Bronchial epithelial cell (primary cell): ENCODE data around the gene SP2. TPM values are rescaled to one million over a fixed set of nuclear protein-coding genes. Genes with fewer than 3 reads are reported as not detected.
A peak's percentile ranks its signal among the peaks of the same experiment; 100 is the strongest.

ENCODE experiments used
- DNase-seq: peaks from one replicate; pipeline ENCODE4 v3.0.0-alpha.2; 2010; ENCODE audit warnings: low read depth
- FAIRE-seq: peaks from 2 replicates; lab custom pipeline; 2011; peaks lifted over from hg19 to GRCh38; lab: Jason Lieb, UNC
- H3K27me3 ChIP-seq: 2 replicates; pipeline ENCODE4 v1.5.1; 2011; ENCODE audit warnings: low read length; ENCODE audit not compliant: control insufficient read depth, insufficient read depth
- H3K36me3 ChIP-seq: 2 replicates; pipeline ENCODE4 v1.5.1; 2011; ENCODE audit warnings: low read length; ENCODE audit not compliant: control insufficient read depth, insufficient read depth
- H3K4me3 ChIP-seq: 2 replicates; pipeline ENCODE4 v1.5.1; 2011; ENCODE audit warnings: mild to moderate bottlenecking, low read depth, low read length, control low read depth
- total RNA-seq: library from RNA; depleted of rRNA; stranded (reverse); fragments of >200 nt; gene quantifications from 2 replicates; pipeline ENCODE4 v1.2.1, GENCODE V29; 2014
- TF ChIP-seq, protein P1 (sequence below): IDR thresholded peaks from 2 replicates; pipeline ENCODE4 v1.5.1; 2011; ENCODE audit warnings: mild to moderate bottlenecking, moderate library complexity, low read length, control low read depth, inconsistent platforms; ENCODE audit not compliant: insufficient read depth, severe bottlenecking

The SP2 gene
- total RNA-seq, 1 donor from 2014 or later = 1.1 TPM

DNA sequence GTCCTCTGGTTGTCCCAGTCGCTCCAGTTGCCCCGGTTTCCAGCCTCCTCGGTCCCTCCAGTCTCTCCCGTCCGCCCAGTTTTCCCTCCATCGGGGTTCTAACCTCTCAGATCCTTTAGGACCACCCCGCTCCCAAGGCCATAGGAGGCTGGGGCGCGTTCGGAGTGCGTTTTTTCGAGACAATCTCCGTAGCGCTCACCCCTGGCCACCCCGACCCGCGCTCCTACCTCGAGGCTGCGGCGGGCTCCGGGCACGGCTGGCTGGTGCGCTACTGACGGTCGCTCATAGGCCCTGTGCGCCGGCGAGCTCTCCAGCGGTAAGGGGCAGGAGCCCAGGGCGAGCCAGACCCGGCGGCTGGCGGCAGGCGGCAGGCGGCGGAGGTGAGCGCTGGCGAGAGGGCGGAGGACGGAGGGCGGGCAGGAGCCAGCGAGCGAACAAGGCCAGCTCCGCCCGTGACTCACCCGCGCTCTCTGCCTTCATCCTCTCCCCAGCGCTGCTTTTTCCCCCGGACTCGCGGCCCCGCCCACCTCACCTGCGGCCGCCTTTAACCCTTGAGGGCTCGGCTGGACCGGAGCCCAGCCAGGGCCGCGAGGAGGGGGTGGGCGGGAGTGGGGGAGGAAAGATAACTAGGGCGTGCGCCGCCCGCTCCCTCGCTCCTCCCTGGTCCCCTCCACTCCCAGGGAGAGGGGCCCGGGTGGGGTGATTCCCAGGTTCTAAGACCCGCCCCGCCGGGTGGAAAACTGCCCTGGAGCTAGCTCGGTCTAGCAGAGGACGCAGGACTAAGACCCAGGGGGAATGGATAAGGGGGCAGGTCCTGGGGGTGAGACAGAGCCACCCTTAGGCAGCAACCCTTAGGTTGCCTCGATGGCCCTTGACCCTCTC lies 45.1 kb upstream of the SP2 start, which contains the start of gene SP6:
Gene SP6 (minus strand): TSS at position 472 of the 882 bp plus-strand sequence. CDS start 2,734 bp downstream, outside the sequence.
- DNase-seq (peak; percentile 78), FAIRE-seq (no peak)
- Histone ChIP-seq H3K27me3 (peaks cover 23% of the 10 kb centered on the region), H3K4me3 (peak within 1 kb of the TSS; percentile 60), H3K36me3 (no peaks in the 10 kb centered on the region)
- TF ChIP-seq, protein P1, sequence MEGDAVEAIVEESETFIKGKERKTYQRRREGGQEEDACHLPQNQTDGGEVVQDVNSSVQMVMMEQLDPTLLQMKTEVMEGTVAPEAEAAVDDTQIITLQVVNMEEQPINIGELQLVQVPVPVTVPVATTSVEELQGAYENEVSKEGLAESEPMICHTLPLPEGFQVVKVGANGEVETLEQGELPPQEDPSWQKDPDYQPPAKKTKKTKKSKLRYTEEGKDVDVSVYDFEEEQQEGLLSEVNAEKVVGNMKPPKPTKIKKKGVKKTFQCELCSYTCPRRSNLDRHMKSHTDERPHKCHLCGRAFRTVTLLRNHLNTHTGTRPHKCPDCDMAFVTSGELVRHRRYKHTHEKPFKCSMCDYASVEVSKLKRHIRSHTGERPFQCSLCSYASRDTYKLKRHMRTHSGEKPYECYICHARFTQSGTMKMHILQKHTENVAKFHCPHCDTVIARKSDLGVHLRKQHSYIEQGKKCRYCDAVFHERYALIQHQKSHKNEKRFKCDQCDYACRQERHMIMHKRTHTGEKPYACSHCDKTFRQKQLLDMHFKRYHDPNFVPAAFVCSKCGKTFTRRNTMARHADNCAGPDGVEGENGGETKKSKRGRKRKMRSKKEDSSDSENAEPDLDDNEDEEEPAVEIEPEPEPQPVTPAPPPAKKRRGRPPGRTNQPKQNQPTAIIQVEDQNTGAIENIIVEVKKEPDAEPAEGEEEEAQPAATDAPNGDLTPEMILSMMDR = peak; percentile 33

GRCh38 chr17:47851764-47852112 lies 44.3 kb upstream of the SP2 start:
- DNase-seq (no peak), FAIRE-seq (no peak)
- Histone ChIP-seq H3K27me3 (peaks cover 23% of the 10 kb centered on the region), H3K36me3 (no peaks in the 10 kb centered on the region), H3K4me3 (no peak overlapping the region)
- TF ChIP-seq, protein P1 = no peak

DNA sequence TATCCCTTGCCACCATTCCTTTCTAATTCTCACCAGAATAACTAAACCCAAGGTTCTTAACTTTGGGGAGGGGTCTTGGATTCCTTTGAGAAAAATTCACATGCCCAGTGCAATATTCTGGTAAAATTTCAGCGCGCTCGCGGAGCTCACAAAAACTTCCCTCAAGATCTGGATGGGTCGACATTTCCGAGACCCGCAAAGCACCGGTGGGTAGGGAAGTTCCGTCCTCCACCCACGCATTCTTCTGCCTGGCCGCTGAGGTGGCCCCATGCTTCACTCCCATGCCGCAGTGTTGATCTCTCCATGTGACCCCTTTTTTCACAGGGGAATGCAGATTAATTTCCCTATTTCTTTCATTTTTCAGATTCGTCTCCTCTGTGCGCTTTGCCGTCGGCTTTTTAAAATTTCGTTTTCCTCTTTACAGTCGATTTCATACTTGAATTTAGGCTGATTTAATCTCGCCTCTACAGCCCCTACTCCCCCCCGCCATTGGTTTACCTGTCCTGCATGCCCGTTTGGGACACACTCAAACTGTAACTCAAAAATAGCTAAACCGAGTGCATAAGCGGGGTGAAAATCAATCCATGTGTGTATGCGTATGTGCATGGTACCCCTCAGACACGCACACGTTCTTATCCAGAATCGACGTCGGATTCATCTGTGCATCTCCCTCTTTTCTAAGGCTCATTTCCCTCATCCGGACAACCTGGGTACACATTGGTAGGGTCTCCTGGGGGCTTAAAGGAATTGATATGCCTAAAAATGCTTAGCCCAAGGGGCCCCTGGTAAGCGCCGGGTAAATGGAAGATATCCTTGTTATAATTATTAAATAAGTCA lies 43.7 kb upstream of the SP2 start:
- no peak for FAIRE-seq
- Histone ChIP-seq H3K4me3 (no peak overlapping the region), H3K27me3 (peaks cover 23% of the 10 kb centered on the region), H3K36me3 (no peaks in the 10 kb centered on the region)
- no peak for DNase-seq
- TF ChIP-seq, protein P1 = no peak

- FAIRE-seq (no peak), DNase-seq (no peak)
- H3K27me3 ChIP-seq = peaks cover 23% of the 10 kb centered on the region
- TF ChIP-seq, protein P1 = no peak
- H3K36me3 ChIP-seq = no peaks in the 10 kb centered on the region
- H3K4me3 ChIP-seq = no peak overlapping the region
Observed at GRCh38 chr17:47853616-47854015, 42.4 kb upstream of the SP2 start.

DNA sequence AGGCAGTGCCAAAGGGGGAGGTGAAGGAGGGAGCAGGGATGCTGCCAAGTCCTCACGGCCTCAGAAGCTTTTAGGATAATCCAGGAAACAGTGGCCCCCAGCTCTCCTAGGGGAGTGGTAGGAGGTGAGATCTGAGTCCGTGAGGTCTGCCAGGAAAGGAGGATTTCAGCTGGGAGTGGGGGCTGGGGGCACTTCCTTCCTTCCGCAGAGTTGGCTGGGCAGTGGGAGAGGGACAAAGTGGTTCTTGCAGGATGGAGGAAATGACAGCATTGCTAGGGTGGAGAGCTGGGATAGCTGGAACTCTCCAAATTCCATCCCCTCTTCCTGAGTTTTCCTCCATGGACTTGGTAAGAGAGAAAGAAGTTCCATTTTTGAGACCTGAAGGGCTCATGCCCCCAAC lies 40.3 kb upstream of the SP2 start:
- DNase-seq (no peak), FAIRE-seq (no peak)
- no peak overlapping the region for H3K4me3 ChIP-seq
- H3K27me3 ChIP-seq = peaks cover 23% of the 10 kb centered on the region
- TF ChIP-seq, protein P1 = no peak
- H3K36me3 ChIP-seq = no peaks in the 10 kb centered on the region
